ENCODE data around the gene C12orf43. TPM values are rescaled to one million over a fixed set of nuclear protein-coding genes. Genes with fewer than 3 reads are reported as not detected.
"Not testable (repeated sequence)": the region's sequence is repeated elsewhere in the genome, so short reads cannot be mapped to it uniquely, and the experiment has no call there.

Gene C12orf43
- total and polyA plus RNA-seq, 2 donors (not counting 1 experiment from before 2014, with no cell fraction given): 6.7 to 18.9 TPM

DNA sequence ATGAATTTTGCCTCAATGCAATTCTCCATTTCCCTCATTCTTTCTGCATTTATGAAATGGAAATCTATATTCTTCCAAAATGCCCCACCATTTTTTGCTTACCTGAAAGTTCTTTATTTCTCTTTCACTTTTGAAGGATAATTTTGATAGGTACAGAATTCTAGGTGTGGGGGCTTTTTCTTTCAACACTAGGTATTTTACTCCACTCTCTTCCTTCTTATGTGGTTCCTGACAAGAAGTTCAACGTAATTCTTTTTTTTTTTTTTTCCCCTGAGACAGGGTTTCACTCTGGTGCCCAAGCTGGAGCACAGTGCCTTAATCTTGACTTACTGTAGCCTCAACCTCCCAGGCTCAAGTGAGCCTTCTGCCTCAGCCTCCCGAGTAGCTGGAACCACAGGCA lies 49.1 kb upstream of the C12orf43 start:
- H3K9ac ChIP-seq (ENCODE audit: low read length): no peak overlapping the region
- H3K9me3 ChIP-seq (ENCODE audit: control extremely low read depth in 1 of 3, control insufficient read depth in 2 of 3, insufficient read depth in 1 of 3, low read length in 2 of 3): no peaks in the 10 kb centered on the region
- peaks cover 3 to 4% of the 10 kb centered on the region in 2 donors for H3K4me1 ChIP-seq (ENCODE audit: control insufficient read depth in 2 of 2, insufficient read depth in 2 of 2, low read length in 2 of 2)
- H3K4me3 ChIP-seq (ENCODE audit: control extremely low read depth in 1 of 5, extremely low read depth in 1 of 5, insufficient read depth in 1 of 5, low read depth in 2 of 5, low read length in 4 of 5): no peak overlapping the region
- no peak overlapping the region for H3K4me3 Mint-ChIP-seq
- ChIA-PET CTCF (no interaction called here), POLR2A (interaction anchor here (0.6 kb wide), 1 partner anchor 102 kb away, joined by 3 read pairs; no protein-coding TSS in a partner anchor)
- no peak for DNase-seq
- no peaks in the 10 kb centered on the region for H3K36me3 ChIP-seq (replicated peaks in 1 of 2; ENCODE audit: control extremely low read depth in 1 of 2, control insufficient read depth in 1 of 2, extremely low read depth in 1 of 2, insufficient read depth in 2 of 2, low read length in 1 of 2)
- no peaks in the 10 kb centered on the region for H3K79me2 ChIP-seq (ENCODE audit: control insufficient read depth, insufficient read depth, low read length)
- 14% methylated on average over 1 of the region's 2 CpGs for whole genome bisulfite sequencing (ENCODE audit: insufficient coverage)
- no peak overlapping the region for H3K4me2 ChIP-seq (replicated peaks; ENCODE audit: low read depth, low read length, poor library complexity, severe bottlenecking)
- TF ChIP-seq CTCF (IDR thresholded peaks at IDR 0.05): no peak
- TF ChIP-seq EZH2 (IDR thresholded peaks at IDR 0.05; ENCODE audit: borderline replicate concordance, insufficient read depth, low read depth, low read length, poor library complexity, severe bottlenecking): no peak
- H4K20me1 ChIP-seq (ENCODE audit: control insufficient read depth, insufficient read depth, low read length, poor library complexity, severe bottlenecking): no peaks in the 10 kb centered on the region
- no peak overlapping the region for H3K27ac ChIP-seq (ENCODE audit: low read length in 2 of 2)
- H3K9me3 Mint-ChIP-seq (ENCODE audit: insufficient read depth): no peaks in the 10 kb centered on the region
- peaks cover 5% of the 10 kb centered on the region for H3K27me3 Mint-ChIP-seq
- no peak for ATAC-seq (ENCODE audit: low read depth)
- peaks cover 0 to 4% (median 0%) of the 10 kb centered on the region in 4 experiments for H3K27me3 ChIP-seq (replicated peaks in 1 of 4; ENCODE audit: control extremely low read depth in 1 of 4, control insufficient read depth in 3 of 4, insufficient read depth in 4 of 4, low read length in 3 of 4)
- no peak overlapping the region for H3K27ac Mint-ChIP-seq
- intact Hi-C loops (cut with micrococcal nuclease): no loop called here
- H2AFZ ChIP-seq (ENCODE audit: insufficient read depth, low read depth, low read length, poor library complexity, severe bottlenecking): no peak overlapping the region
- peaks cover 3% of the 10 kb centered on the region for H3K4me1 Mint-ChIP-seq

DNA sequence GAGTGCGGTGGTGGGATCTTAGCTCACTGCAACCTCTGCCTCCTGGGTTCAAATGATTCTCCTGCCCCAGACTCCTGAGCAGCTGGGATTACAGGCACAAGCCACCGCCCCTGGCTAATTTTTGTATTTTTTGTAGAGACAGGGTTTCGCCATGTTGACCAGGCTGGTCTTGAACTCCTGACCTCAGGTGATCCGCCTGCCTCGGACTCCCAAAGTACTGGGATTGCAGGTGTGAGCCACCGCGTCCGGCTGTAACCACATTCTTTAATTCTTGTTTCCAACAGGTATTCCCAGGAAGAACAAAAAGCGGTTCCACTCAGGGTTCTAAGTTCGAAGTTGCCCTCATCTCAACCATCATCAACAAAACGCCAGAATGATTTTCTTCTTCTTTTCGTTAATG lies 48.3 kb upstream of the C12orf43 start:
- ChIA-PET POLR2A (interaction anchor here (0.6 kb wide), 2 partner anchors 103 to 431 kb away, joined by 3 to 5 read pairs; no protein-coding TSS in a partner anchor), CTCF (interaction anchor here (0.7 kb wide), 1 partner anchor 167 kb away, joined by 3 read pairs; no protein-coding TSS in a partner anchor)
- not testable (repeated sequence) for ATAC-seq (ENCODE audit: low read depth); H3K79me2 ChIP-seq (ENCODE audit: control insufficient read depth, insufficient read depth, low read length); H3K4me3 Mint-ChIP-seq; H3K36me3 ChIP-seq (replicated peaks in 1 of 2; ENCODE audit: control extremely low read depth in 1 of 2, control insufficient read depth in 1 of 2, extremely low read depth in 1 of 2, insufficient read depth in 2 of 2, low read length in 1 of 2); H3K27me3 ChIP-seq (replicated peaks in 1 of 4; ENCODE audit: control extremely low read depth in 1 of 4, control insufficient read depth in 3 of 4, insufficient read depth in 4 of 4, low read length in 3 of 4); H3K4me3 ChIP-seq (ENCODE audit: control extremely low read depth in 1 of 5, extremely low read depth in 1 of 5, insufficient read depth in 1 of 5, low read depth in 2 of 5, low read length in 4 of 5); H3K9me3 ChIP-seq (ENCODE audit: control extremely low read depth in 1 of 3, control insufficient read depth in 2 of 3, insufficient read depth in 1 of 3, low read length in 2 of 3); H3K4me1 Mint-ChIP-seq; H4K20me1 ChIP-seq (ENCODE audit: control insufficient read depth, insufficient read depth, low read length, poor library complexity, severe bottlenecking); H3K4me2 ChIP-seq (replicated peaks; ENCODE audit: low read depth, low read length, poor library complexity, severe bottlenecking); H3K9ac ChIP-seq (ENCODE audit: low read length); H3K27ac ChIP-seq (ENCODE audit: low read length in 2 of 2); DNase-seq; H2AFZ ChIP-seq (ENCODE audit: insufficient read depth, low read depth, low read length, poor library complexity, severe bottlenecking); H3K9me3 Mint-ChIP-seq (ENCODE audit: insufficient read depth); H3K27me3 Mint-ChIP-seq; H3K27ac Mint-ChIP-seq
- intact Hi-C loops (cut with micrococcal nuclease): loop anchor here (5.0 kb wide), 1 partner anchor 48 kb away; no protein-coding TSS in a partner anchor
- H3K4me1 ChIP-seq (ENCODE audit: control insufficient read depth in 2 of 2, insufficient read depth in 2 of 2, low read length in 2 of 2): peaks cover 6 to 12% of the 10 kb centered on the region in 2 donors
- 100% methylated on average over 6 of the region's 12 CpGs for WGBS (ENCODE audit: insufficient coverage)
